Activated CD4-positive, alpha-beta T cell treated with anti-CD3 and anti-CD28 coated beads for 4 hours (primary cell): ENCODE measurements around the gene OBSCN.

ENCODE experiments used
- DNase-seq, 2 donors: peaks; one replicate each; pipeline ENCODE4 v3.0.0-alpha.2; 2020

Gene OBSCN

GRCh38 chr1:228373681-228374571 lies 166.1 kb downstream of the OBSCN start:
- no peak for DNase-seq

- no peak for DNase-seq
Observed at GRCh38 chr1:228374711-228375577, 167.1 kb downstream of the OBSCN start.

- no peak for DNase-seq
Observed at GRCh38 chr1:228375578-228376261, 167.9 kb downstream of the OBSCN start.

GRCh38 chr1:228376262-228376628 lies 168.4 kb downstream of the OBSCN start:
- no peak for DNase-seq

GRCh38 chr1:228376651-228377631 lies 169.1 kb downstream of the OBSCN start:
- no peak for DNase-seq

- no peak for DNase-seq
Observed at GRCh38 chr1:228377664-228378089, 169.8 kb downstream of the OBSCN start.

GRCh38 chr1:228378090-228378872 lies 170.4 kb downstream of the OBSCN start:
- peak; percentile 29 to 42 for DNase-seq

- DNase-seq: no peak
Observed at GRCh38 chr1:228378873-228379460, 171.1 kb downstream of the OBSCN start.

- DNase-seq: no peak
Observed at GRCh38 chr1:228379666-228380065, 171.8 kb downstream of the OBSCN start.

- DNase-seq: no peak
Observed at GRCh38 chr1:228381356-228381755, 173.5 kb downstream of the OBSCN start.

GRCh38 chr1:228383773-228384172 lies 175.9 kb downstream of the OBSCN start:
- DNase-seq: no peak

GRCh38 chr1:228385232-228385631 lies 177.4 kb downstream of the OBSCN start:
- no peak for DNase-seq

- DNase-seq: no peak
Observed at GRCh38 chr1:228387321-228387720, 179.5 kb downstream of the OBSCN start.

- no peak for DNase-seq
Observed at GRCh38 chr1:228390649-228391048, 182.8 kb downstream of the OBSCN start.

- DNase-seq: no peak
Observed at GRCh38 chr1:228391411-228392020, 183.7 kb downstream of the OBSCN start.

- no peak for DNase-seq
Observed at GRCh38 chr1:228392111-228392936, 184.5 kb downstream of the OBSCN start.

GRCh38 chr1:228393268-228393701 lies 185.4 kb downstream of the OBSCN start:
- DNase-seq: no peak

GRCh38 chr1:228393811-228394570 lies 186.1 kb downstream of the OBSCN start:
- DNase-seq: no peak
